ENCODE results near the gene DLG2. TPM values are rescaled to one million over a fixed set of nuclear protein-coding genes. Genes with fewer than 3 reads are reported as not detected.
"Not testable (repeated sequence)": the region's sequence is repeated elsewhere in the genome, so short reads cannot be mapped to it uniquely, and the experiment has no call there.

Gene DLG2
- total RNA-seq, 2 donors from 2014 or later = 5.9 to 7.4 TPM

GRCh38 chr11:85647604-85648299, 20.6 kb upstream of the DLG2 start, which contains the start of gene TMEM126A:
Gene TMEM126A (plus strand): TSS chr11:85647967. CDS start chr11:85650256, 2,289 bp downstream.
- ATAC-seq (peak; percentile 99), DNase-seq (peak; percentile 93)
- intact Hi-C loops (cut with DNase I) = no loop called here

- intact Hi-C loops (cut with DNase I) = no loop called here
- no peak for DNase-seq
- ATAC-seq = peak in 1 of 2 donors; percentile 10
Observed at GRCh38 chr11:85647078-85647477, 19.9 kb upstream of the DLG2 start.

GRCh38 chr11:85643191-85643614, 16.1 kb upstream of the DLG2 start:
- ATAC-seq (no peak), DNase-seq (peak; percentile 35)
- intact Hi-C loops (cut with DNase I) = no loop called here

GRCh38 chr11:85634747-85635146, 7.6 kb upstream of the DLG2 start:
- intact Hi-C loops (cut with DNase I) = no loop called here
- no peak for DNase-seq
- no peak for ATAC-seq

GRCh38 chr11:85628771-85629341, 1.7 kb upstream of the DLG2 start:
- ATAC-seq = peak in 1 of 2 donors; percentile 3
- DNase-seq = no peak
- intact Hi-C loops (cut with DNase I) = no loop called here

- ATAC-seq = peak; percentile 99
- intact Hi-C loops (cut with DNase I) = no loop called here
- peak; percentile 99 for DNase-seq
Observed at GRCh38 chr11:85627998-85628770, 1.0 kb upstream of the DLG2 start, which contains the start of gene TMEM126B. Gene TMEM126B (plus strand): TSS chr11:85628593. CDS start chr11:85628608, 15 bp downstream.

- ATAC-seq = no peak
- intact Hi-C loops (cut with DNase I) = no loop called here
Observed at GRCh38 chr11:85626496-85626895, 648 bp downstream of the DLG2 start.

GRCh38 chr11:85620256-85620655, 6.9 kb downstream of the DLG2 start:
- DNase-seq (no peak), ATAC-seq (no peak)
- intact Hi-C loops (cut with DNase I) = no loop called here

More at GRCh38 chr11:85626496-85626895, 648 bp downstream of the DLG2 start:
- DNase-seq = no peak

- intact Hi-C loops (cut with DNase I) = no loop called here
- no peak for DNase-seq
- no peak for ATAC-seq
Observed at GRCh38 chr11:85619499-85619898, 7.6 kb downstream of the DLG2 start.

GRCh38 chr11:85611643-85612042, 15.5 kb downstream of the DLG2 start:
- ATAC-seq; intact Hi-C loops (cut with DNase I); DNase-seq: not testable (repeated sequence)

- ATAC-seq; intact Hi-C loops (cut with DNase I); DNase-seq: not testable (repeated sequence)
Observed at GRCh38 chr11:85609286-85609685, 17.9 kb downstream of the DLG2 start.

- intact Hi-C loops (cut with DNase I); DNase-seq; ATAC-seq: not testable (repeated sequence)
Observed at GRCh38 chr11:85608621-85609020, 18.5 kb downstream of the DLG2 start.

GRCh38 chr11:85606237-85606636, 20.9 kb downstream of the DLG2 start:
- ATAC-seq; intact Hi-C loops (cut with DNase I); DNase-seq: not testable (repeated sequence)

GRCh38 chr11:85603220-85603619, 23.9 kb downstream of the DLG2 start:
- ATAC-seq = no peak
- intact Hi-C loops (cut with DNase I) = no loop called here
- no peak for DNase-seq

GRCh38 chr11:85602526-85603213, 24.5 kb downstream of the DLG2 start:
- no peak for ATAC-seq
- intact Hi-C loops (cut with DNase I) = no loop called here

GRCh38 chr11:85599083-85599482, 28.1 kb downstream of the DLG2 start:
- DNase-seq (no peak), ATAC-seq (no peak)
- intact Hi-C loops (cut with DNase I) = no loop called here

More at GRCh38 chr11:85602526-85603213, 24.5 kb downstream of the DLG2 start:
- no peak for DNase-seq

GRCh38 chr11:85596886-85597285, 30.3 kb downstream of the DLG2 start:
- DNase-seq (no peak), ATAC-seq (no peak)
- intact Hi-C loops (cut with DNase I) = no loop called here

GRCh38 chr11:85595285-85595884, 31.8 kb downstream of the DLG2 start:
- ATAC-seq (peak; percentile 53 to 59), DNase-seq (no peak)
- intact Hi-C loops (cut with DNase I) = loop anchor here in 1 of 2 donors (2.0 kb wide), 1 partner anchor 231 kb away; no protein-coding TSS in a partner anchor
